GM21423 (cell line): ENCODE data around the gene CFH.
"Not testable (repeated sequence)": the region's sequence is repeated elsewhere in the genome, so short reads cannot be mapped to it uniquely, and the experiment has no call there.

Experiments used
- ATAC-seq: cut with Tn5 transposase; IDR thresholded peaks from one replicate; pipeline ENCODE4 v1.9.1; 2021; ENCODE audit warnings: mild to moderate bottlenecking, moderate library complexity; ENCODE audit not compliant: unreplicated experiment

Gene CFH

GRCh38 chr1:196661345-196661744, 9.5 kb downstream of the CFH start:
- peak; percentile 26 for ATAC-seq

- ATAC-seq = no peak
Observed at GRCh38 chr1:196667131-196667530, 15.3 kb downstream of the CFH start.

GRCh38 chr1:196669051-196669450, 17.2 kb downstream of the CFH start:
- ATAC-seq = no peak

GRCh38 chr1:196669693-196670092, 17.9 kb downstream of the CFH start:
- ATAC-seq = no peak

DNA sequence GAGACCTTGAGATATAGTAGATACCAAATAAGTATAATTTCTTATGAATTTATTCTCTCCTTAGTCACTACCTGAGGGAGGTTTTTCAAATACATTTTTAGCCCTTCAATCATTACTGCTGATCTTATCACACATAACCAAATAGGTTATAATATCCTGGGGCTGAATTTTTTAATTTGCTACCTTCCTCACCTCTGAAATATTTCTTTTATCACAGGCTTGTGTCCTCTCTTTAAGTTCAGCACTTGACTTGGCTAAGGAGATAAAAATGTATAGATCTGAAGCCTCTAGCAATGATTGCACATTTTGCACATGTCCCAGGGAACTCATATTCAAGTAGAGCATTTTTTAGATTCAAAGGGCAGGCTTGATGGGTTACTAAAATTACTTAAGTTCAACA, 23.1 kb downstream of the CFH start:
- ATAC-seq = no peak

- no peak for ATAC-seq
Observed at GRCh38 chr1:196677781-196678509, 26.1 kb downstream of the CFH start.

- ATAC-seq = no peak
Observed at GRCh38 chr1:196678510-196678884, 26.7 kb downstream of the CFH start.

DNA sequence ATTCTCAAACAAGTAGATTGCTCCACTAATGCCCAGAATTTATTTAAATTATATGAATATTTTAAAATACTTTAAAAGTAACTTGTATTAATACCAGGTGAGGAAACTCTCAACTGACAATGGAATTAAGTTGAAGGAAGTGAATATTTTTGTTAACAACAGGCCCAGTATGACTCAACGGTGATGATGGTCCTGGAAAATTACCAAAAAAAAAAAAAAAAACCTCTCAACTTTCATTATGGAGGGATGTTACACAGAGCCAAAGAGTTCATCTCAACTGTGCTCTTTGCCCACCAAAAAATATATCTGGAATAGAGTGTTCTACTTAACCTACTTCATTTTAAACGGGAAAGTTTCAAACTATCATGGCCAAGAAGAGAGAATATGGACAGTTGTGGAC, 28.3 kb downstream of the CFH start:
- no peak for ATAC-seq

- no peak for ATAC-seq
Observed at GRCh38 chr1:196684476-196684875, 32.6 kb downstream of the CFH start.

DNA sequence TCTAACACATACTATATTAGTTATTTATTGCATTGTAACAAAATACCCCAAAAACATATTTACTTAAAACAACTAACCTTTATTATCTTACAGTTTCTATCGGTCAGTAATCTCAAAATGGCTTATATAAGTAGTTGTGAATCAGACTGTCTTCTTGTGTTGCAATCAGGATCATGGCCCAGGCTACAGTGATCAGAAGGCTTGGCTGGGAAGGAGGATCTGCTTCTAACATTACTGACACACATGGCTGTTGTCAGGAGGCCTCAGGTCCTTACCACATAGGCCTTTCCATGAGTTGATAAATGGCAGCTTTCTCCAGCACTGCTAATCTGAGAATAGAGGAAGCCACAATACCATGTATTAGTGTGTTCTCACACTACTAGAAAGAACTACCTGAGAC, 33.7 kb downstream of the CFH start:
- no peak for ATAC-seq

DNA sequence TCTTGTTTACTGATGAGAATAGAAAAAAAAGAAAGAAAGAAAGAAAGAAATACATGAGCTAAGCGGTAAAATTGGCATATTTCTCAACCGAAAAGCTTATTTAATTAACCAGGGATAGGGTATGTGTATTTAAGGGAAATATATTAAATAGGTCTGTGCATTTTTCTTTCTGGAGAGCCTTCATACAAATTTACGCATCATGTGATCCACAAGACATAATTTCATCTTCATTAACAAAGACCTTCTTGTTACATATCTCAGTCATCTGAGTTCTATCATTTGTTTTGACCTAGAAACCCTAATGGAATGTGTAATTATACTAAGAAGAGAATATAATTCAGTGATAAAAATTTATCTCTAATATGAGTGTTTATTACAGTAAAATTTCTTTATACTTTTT, 37.2 kb downstream of the CFH start:
- no peak for ATAC-seq

- no peak for ATAC-seq
Observed at GRCh38 chr1:196690582-196690981, 38.7 kb downstream of the CFH start.

GRCh38 chr1:196698993-196699392, 47.1 kb downstream of the CFH start:
- ATAC-seq = no peak

DNA sequence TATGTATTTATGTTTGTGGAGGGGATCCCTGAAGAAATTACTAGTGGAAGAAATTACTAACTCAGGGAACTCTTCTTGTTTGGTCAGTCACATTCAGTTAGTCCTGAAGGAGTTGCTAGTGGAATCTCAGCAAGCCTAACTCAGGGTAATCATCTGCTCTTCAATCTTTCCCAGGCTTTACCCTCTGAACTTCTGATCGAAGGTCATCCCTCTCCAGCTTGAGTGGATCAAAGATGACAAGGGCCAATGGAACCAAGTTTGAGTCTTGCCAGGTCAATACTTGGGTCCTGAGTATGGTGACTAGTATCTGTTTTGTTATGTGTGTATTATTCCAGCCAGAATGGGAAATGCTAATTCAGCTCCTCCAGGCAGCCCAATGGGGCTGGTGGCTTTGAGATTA, 49.3 kb downstream of the CFH start:
- ATAC-seq = no peak

DNA sequence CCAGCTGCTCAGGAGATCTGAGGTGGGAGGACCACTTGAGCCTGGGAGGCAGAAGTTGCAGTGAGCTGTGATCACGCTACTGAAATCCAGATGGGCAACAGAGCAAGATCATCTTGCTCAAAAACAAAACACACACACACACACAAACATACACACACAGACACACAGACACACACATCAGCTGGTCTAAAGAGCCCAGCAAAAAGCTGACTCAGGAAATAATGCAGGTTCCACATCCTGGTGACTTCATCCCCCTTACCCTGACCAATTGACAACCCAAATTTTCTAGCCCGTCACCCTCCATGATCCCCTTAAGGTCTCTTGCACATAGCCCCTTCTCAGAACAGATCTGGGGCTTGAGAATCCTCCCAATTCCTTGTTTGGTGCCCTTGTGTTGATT, 58.0 kb downstream of the CFH start:
- ATAC-seq = not testable (repeated sequence)

GRCh38 chr1:196717868-196718267, 66.0 kb downstream of the CFH start:
- ATAC-seq = no peak

GRCh38 chr1:196723325-196724185, 71.7 kb downstream of the CFH start:
- ATAC-seq = peak; percentile 97

DNA sequence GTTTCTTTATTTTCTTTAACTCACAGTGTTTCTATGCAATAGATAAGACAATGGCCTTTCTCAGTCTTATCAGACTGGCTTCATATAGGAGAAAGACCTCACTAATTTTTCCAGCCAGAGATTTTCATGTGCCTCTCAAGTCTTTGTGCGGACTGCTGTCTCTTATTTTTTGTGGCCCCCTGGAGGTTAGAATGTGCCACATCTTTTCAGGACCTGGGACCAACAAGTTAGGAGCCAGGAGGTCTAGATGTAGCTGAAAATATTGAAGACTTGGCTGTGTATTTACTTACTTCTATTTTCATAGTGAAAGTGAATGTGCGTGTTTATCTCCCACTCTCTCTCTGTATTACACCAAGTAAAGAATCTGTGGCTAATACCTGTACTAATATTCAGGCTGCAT, 80.7 kb downstream of the CFH start:
- ATAC-seq = no peak

DNA sequence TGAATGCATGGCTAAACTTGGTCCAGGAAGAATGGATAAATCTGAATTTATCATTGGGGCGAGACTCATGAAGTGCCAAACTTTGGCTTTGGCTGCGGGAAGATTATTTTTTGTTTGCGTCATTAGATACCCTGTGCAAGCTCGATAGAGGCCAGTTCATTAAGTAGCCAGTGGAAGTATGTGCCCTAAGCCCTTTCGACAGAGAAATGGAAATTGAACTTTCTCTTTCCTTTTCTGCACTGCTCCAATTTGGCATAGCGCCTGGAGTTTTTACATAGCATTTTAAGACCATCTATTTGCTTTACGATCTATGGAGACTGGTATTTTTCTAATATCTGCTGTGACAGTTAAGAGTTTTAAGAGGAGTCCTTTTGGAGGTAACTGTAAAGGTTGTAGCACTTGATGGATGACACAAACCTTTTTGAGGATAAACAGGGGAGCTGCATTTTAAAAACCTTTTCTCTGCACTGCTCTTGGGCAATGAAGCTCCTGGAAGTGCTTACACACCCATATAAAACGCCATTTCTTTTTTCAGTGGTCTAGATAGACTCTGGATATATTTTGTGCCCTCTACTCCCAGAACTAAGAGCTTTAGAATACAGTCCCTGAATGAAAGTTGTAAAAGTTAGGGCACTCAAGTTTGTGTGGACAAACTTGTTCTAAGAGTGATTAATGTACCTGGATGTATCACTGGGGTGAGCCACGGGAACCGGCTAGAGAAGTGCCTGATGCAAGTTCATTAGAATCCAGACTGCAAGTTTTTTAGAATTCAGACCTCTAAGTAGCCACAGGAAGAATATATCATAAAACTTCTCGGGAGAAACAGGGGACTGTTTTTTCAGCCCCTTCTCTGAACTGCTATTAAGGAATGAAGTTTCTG, 81.5 kb downstream of the CFH start:
- no peak for ATAC-seq

DNA sequence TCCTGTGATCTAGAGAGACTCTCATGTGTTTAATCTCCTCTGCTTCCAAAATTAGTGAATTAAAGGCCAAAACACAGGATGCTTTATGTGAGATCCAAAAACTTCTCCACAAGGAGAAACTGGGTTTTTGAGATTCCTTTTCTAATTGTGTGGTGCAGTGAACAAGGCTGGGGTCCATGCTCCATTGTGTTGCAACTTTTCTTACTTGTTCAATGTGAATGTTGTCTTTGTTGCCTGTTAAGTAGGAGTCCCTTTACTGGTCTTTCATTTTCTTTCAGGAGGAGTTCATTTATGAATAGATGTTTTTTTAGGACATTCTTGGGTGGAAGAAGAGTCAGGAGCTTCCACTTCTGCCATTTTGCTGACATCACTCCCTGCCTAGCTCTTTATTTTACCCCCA, 82.2 kb downstream of the CFH start:
- no peak for ATAC-seq

DNA sequence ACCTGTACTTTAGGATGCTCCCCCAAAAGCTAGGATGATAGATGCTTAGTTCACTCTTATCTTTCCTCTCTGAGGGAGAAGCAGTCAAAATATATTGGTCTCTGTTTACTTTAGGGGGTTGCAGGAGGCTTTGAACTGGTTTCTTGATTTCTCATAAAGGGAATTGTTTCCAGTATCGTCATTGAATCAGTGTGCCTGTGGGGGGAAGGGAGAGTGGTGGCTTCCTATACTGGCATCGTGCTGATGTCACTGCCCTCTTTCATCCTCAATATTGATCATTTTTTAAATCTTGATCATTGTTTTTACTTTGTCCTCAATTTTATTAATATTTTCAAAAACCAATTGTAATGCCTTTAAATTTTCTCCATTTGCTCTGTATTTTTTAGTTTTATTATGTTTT, 82.6 kb downstream of the CFH start:
- no peak for ATAC-seq
